ENCODE measurements around the gene SLC25A43.
"Not testable (repeated sequence)": the region's sequence is repeated elsewhere in the genome, so short reads cannot be mapped to it uniquely, and the experiment has no call there.

SLC25A43 gene

DNA sequence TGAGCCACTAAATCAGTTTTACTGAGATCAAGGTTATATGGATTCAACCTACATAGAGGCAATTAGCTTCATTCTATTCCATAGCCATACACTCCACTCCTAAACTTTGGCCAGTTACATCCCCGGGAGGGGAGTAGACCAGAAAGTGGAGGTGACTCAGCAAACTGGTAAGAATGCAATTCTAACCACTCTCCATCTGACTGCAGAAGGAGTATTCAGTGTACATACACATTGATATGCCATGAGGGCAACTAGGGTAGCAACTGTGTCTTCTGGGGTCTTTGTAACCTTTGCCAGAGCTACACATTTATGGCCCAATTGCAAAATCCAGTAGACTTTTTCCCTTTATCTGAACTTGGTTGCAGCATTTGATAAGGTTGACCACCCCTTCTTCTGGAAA, 7.6 kb downstream of the SLC25A43 start:
- DNase-seq (ENCODE audit: extremely low read depth in 1 of 2, low read depth in 1 of 2), result no peak

- no peak for DNase-seq (ENCODE audit: extremely low read depth in 1 of 2, low read depth in 1 of 2)
Observed at GRCh38 chrX:119407681-119408080, 8.5 kb downstream of the SLC25A43 start.

- no peak for DNase-seq (ENCODE audit: extremely low read depth in 1 of 2, low read depth in 1 of 2)
Observed at GRCh38 chrX:119410027-119410819, 11.1 kb downstream of the SLC25A43 start.

DNA sequence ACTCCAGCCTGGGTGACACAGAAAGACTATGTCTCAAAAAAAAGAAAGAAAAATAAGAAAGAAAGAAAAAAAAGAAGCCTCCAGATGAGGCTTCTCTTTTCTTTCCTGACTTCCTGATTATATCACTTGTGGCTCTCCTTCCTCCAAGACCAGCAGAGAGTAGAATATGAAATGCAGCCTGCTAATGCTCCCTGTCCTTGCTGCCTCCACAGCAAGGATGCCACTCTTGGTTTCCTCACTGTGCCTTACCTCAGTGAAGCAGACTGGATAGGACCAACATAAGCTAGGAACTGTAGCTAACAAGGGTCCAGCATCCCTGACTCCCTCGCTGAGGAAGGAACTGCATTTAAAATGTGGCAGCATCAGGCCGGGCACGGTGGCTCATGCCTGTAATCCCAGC, 11.7 kb downstream of the SLC25A43 start:
- no peak for DNase-seq (ENCODE audit: extremely low read depth in 1 of 2, low read depth in 1 of 2)

DNA sequence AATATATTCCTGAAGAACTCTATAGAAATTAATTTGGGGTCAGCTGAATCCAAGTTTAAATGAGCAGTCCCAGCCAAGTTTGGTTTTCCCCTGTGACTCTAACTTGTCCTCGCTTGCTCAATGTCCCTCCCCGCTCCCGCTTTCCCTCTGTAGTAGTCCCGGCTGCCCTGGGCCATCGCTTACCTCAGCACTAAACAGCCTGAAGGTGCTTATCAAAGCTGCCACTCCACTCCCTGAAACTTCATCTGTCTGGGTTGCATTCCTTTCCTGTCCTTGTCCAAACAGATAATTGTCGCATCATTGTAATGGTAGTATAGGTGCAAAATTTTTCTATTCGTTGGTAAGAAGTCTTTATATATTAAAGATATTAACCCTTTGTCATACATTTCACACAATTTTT, 12.8 kb downstream of the SLC25A43 start:
- DNase-seq (ENCODE audit: extremely low read depth in 1 of 2, low read depth in 1 of 2), result no peak

DNA sequence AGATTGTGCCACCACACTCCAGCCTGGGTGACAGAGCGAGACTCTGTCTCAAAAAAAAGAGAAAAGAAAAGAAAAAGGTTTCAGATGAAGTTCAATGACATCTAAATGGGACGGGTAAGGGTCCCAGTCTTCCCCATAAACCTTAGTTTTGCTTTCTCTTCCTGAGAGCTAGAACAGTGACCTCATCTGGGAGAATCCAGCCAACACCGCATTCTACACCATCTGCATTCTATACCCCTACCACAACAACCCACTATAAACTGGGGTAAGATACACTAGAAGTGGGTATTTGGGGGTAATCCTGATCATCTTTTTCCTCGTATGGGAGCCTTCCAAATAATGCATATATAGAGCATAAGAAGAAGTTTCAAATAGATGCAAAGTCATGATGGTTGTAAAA, 18.2 kb downstream of the SLC25A43 start:
- no peak for DNase-seq (ENCODE audit: extremely low read depth in 1 of 2, low read depth in 1 of 2)

DNA sequence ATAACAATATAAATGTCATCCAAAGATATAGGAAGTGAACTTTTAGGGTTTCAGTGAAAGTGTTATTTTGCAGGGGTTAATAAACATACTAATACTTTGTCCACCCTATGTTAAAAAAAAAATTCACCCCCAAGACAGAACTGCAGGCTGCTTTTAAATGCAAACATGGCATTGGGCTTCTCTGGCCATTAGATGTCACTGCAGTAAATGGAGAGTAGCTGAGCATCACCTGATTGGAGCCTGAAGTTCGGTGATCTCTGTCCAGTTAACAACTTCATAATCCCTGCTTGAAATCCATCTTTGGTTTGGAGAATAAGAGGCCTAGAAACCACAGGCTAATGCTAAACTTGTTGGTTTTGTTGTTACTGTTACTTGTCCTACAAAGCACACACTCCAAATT, 18.7 kb downstream of the SLC25A43 start:
- DNase-seq (ENCODE audit: extremely low read depth in 1 of 2, low read depth in 1 of 2), result no peak

DNA sequence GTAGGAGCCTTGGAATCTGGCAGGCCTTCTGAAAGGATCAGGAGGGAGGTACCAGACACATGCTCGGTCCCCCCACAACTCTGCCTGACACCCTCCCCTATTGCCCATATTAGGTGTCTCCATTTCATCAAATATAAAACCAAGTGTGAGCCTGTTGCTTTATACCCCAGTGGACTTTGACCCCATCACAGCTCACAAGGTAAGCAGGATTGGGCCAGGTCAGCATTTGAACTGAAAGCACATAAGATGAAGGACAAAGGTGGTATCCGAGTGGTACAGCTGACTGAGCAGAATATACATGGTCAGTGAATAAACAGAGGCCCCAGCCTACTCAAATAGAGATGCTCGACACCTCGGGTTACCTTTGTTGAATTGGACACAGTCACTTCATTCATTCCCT, 20.0 kb downstream of the SLC25A43 start:
- no peak for DNase-seq (ENCODE audit: extremely low read depth in 1 of 2, low read depth in 1 of 2)

DNA sequence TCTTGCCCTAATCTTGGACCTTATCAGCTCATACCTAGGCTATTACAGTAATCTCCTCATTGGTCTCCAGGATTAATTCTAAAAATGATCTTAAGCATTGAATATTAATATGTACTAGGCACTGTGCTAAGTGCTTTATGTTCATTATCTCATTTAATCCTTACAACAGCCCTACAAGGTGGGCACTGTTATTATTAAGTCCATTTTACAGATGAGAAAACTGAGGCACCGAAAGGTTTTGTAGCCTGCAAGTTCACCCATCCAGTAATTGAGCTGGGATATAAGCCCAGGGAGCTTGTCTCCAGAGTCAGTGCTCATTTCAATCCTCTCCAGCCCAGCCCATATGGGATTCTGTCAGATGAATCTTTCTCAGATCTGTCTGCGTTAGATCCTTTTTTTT, 20.8 kb downstream of the SLC25A43 start:
- DNase-seq (ENCODE audit: extremely low read depth in 1 of 2, low read depth in 1 of 2), result no peak

- DNase-seq (ENCODE audit: extremely low read depth in 1 of 2, low read depth in 1 of 2), result no peak
Observed at GRCh38 chrX:119421016-119421705, 22.0 kb downstream of the SLC25A43 start.

DNA sequence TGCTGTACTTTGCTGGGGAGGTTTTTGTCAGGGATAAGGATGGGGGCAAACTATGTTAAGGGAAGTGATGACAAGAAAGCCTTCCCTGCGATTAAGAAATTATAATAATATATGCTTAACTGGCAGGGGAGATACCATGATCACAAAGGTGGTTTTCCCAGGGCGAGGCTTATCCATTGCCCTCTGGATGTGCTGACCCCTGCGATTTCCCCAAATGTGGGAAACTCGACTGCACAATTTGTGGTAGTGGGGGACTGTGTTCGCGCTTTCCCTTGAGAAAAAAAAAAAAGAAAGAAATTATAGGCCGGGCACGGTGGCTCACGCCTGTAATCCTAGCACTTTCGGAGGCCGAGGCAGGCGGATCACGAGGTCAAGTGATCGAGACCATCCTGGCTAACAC, 24.5 kb downstream of the SLC25A43 start:
- DNase-seq (ENCODE audit: extremely low read depth in 1 of 2, low read depth in 1 of 2), result no peak

DNA sequence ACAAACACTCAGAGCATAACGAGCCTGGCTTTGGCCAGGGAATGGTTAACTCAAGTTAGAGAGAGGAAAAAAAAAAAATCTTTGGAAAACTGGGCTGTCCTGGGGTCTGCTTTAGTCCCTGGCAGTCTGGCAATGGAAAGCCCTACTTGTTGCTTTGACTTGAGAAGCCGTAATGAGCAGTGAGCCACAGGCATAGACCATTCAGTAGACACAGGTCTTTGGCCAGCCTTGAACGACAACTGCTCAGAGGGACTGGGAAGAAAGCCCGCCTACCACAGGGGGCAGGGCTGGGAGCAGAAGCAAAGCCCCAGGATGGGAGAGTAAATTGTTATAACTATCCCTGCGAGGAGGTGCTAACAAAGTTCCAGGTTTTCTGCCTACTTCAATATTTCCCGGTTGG, 25.9 kb downstream of the SLC25A43 start:
- DNase-seq (ENCODE audit: extremely low read depth in 1 of 2, low read depth in 1 of 2), result no peak

DNA sequence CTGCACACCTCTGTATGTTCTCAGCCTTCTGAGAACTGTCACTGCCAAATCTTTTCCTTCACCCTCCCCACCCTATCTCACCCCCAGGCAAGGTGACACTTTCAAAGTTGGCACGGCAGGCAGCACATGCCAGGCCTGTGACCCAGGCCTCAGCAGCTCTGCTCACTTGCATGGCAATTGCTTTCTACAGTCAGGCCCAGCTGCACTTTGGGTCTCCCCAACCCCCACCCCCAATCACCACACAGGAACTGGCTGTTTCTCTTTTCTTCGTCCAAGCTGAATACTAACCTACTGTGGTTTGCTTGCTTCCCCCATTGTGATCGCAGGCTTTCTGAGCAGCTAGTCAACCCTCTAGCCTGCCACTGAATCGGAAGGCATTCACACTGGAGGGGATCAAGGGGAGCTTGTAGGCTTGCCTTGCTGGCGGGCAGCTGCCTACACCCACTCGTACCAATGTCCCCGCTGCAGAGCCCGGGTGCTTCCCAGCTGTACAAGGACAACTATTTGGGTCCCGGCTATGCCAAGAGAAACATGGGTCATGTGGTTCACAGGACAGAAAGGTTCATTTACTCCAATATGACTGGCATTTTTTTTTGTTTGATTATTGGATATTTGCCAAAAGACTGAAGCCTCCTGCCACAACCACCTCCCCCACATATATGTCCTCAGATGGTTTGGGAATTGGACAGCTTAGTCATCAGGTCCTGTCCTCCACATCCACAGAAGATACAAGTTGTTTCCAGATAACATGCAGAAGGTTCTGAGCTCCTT, 28.1 kb downstream of the SLC25A43 start:
- DNase-seq (ENCODE audit: extremely low read depth in 1 of 2, low read depth in 1 of 2), result no peak

GRCh38 chrX:119427795-119428185, 28.7 kb downstream of the SLC25A43 start:
- DNase-seq (ENCODE audit: extremely low read depth in 1 of 2, low read depth in 1 of 2), result no peak

DNA sequence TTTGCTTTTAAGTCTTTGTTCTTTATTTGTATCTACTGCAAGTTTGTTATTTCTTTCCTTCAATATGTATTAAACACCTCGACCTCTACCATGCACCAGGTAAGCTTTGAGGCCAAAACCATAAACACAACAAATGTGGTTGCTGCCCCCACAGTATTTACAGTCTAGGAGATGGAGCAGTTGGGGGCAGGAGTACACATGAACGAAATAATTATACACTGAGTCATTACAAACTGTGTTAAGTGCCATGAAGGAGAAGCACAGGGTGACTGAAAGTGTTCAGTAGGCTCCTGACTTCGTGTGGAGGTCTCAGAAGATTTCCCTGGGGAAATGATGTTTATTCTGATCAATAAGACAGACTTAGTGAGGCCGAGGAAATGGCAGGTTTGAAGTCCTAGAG, 30.3 kb downstream of the SLC25A43 start:
- DNase-seq (ENCODE audit: extremely low read depth in 1 of 2, low read depth in 1 of 2), result no peak

DNA sequence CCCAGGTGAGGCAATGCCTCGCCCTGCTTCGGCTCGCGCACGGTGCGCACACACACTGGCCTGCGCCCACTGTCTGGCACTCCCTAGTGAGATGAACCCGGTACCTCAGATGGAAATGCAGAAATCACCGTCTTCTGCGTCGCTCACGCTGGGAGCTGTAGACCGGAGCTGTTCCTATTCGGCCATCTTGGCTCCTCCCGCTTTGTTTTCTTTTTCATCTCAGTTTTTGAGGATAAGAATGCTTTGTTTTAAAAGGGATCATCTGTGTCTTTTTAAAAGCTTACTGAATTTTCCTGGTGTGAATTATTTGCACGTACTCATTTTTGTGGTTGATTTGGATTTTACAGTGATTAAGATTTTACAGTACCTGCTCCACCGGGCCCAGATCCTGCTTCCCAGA, 42.2 kb downstream of the SLC25A43 start:
- DNase-seq (ENCODE audit: extremely low read depth in 1 of 2, low read depth in 1 of 2), result not testable (repeated sequence)

DNA sequence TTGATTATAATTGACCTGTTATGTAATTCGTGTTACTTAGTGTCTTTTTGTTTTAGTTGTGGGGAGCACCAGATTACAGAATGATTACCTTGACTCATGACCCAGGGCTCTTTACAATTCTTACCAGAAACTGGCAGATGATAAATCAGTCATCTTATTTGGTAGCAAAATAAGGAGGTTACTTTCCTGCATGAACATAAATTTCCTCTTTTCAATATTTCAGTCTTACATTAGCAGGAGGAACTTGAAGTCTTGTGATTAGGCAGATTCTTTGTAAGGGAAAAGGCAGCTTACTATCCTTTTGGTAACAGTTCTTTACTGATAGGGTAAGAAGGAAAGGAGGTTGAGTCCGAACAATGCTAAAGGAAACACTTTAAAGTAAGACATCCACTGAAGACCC, 43.1 kb downstream of the SLC25A43 start:
- no peak for DNase-seq (ENCODE audit: extremely low read depth in 1 of 2, low read depth in 1 of 2)

DNA sequence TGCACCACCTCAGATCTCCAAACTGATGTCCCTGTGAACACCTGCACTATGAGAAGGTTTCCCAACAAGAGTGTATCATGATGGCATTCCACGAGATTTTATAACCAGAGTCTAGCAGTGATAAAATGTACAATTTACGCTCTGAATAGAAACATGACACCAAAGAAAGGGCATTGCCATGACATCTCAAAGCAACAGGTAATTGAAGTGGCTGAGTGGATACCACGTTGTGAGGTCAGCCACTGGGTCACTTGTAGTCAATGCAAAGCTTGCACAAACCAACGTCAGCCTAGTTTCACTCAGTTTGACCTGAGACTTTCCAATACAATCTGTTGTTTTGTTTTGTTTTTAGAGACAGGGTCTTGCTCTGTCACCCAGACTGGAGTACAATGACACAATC, 54.1 kb downstream of the SLC25A43 start:
- no peak for DNase-seq (ENCODE audit: extremely low read depth in 1 of 2, low read depth in 1 of 2)

GRCh38 chrX:119455264-119455663, 56.1 kb downstream of the SLC25A43 start:
- DNase-seq (ENCODE audit: extremely low read depth in 1 of 2, low read depth in 1 of 2), result no peak

DNA sequence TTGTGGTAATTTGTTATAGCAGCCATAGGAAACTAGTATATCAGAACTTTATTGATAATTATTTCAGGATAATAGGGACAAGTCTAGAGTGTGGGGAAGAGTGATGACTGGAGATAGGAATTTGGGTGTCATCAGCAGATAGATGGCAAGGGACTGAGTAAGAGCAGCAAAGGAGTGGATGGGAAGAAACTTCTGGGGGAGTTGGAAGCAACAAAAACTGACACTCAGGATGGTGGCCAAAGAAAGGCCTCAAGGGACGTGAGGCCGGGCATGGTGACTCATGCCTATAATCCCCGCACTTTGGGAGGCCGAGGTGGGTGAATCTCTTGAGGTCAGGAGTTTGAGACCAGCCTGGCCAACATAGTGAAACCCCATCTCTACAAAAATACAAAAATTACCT, 60.0 kb downstream of the SLC25A43 start:
- no peak for DNase-seq (ENCODE audit: extremely low read depth in 1 of 2, low read depth in 1 of 2)

DNA sequence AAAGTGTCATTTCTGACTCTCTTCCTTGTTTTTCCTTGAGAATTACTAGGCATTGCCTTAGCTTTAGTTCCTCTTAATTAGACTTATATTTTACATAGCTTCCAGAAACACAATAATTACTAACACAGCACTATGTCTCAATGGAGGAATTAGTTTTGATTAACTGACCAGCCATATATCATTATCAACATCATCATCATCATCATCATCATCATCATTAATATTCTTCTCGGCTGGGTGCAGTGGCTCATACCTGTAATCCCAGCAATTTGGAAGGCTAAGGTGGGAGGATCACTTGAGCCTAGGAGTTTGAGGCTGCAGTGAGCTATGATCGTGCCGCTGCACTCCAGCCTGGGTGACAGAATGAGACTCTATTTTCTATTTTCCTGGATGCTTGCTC, 66.4 kb downstream of the SLC25A43 start:
- DNase-seq (ENCODE audit: extremely low read depth in 1 of 2, low read depth in 1 of 2), result no peak

- no peak for DNase-seq (ENCODE audit: extremely low read depth in 1 of 2, low read depth in 1 of 2)
Observed at GRCh38 chrX:119466970-119467369, 67.8 kb downstream of the SLC25A43 start.
